HuH-7.5 (cell line): ENCODE results near the gene PHF2.

ENCODE experiments used
- DNase-seq: peaks from one replicate; pipeline ENCODE4 v3.0.0; 2011; ENCODE audit warnings: low spot score

Gene PHF2

DNA sequence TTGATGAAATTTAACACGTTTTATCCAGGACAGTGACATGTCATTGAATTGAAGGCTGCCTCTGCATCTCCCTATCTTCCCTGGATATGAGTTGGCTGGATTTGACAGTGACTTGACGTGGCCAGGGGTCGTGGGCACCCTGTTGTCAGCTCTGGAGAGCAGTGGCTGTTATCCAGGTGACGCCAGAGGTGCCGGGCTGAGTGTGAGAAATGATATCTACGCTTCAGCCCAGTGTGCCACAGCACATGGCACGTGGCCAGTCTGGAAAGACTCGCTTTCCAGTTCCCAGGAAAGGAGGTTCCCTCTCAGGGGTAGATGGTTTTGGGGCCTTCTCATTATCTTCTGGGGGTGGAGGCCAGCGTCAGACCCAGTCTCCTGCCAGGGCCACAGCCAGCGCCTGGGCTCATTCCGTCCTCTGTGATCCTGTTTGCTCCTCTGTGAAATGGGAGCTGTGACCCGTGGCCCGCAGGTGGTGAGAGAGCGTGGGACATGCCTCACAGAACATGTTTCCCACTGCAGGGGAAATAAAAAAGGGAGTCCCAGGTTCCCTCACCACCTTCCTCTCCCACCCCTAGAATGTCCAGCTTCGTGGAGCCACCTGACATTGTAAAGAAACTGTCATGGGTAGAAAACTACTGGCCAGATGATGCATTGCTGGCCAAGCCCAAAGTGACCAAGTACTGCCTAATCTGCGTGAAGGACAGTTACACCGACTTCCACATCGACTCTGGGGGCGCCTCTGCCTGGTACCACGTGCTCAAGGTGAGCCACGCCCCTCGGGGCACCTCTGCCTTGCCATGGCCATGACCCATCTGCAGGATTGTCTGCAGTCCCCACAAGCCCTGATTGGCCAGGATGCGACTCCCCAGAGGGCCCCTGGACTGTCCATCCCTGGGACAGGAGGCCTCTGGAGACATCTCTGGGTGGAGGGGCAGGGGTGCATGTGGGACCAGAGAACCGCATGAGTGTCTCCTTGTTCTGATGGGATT, 76.5 kb downstream of the PHF2 start:
- no peak for DNase-seq

DNA sequence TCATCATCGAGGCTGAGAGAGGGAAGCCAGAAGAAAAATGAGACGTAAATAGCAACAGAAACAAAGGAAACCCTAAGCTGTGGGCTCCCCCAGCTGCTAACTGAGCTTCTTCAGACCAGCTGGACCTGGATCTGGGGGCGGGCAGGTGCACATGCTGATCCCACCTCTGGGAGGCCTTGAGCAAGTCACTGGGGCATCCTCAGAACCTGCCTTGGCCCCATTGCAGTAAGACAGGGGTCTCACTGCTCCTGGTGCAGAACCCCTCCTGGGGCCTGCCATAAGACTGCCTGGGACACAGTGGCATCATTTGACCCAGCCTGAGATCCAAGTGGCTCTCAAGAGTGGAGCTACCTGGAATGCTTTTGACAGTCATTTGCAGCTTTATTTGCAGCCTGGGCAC, 77.4 kb downstream of the PHF2 start:
- DNase-seq = no peak

DNA sequence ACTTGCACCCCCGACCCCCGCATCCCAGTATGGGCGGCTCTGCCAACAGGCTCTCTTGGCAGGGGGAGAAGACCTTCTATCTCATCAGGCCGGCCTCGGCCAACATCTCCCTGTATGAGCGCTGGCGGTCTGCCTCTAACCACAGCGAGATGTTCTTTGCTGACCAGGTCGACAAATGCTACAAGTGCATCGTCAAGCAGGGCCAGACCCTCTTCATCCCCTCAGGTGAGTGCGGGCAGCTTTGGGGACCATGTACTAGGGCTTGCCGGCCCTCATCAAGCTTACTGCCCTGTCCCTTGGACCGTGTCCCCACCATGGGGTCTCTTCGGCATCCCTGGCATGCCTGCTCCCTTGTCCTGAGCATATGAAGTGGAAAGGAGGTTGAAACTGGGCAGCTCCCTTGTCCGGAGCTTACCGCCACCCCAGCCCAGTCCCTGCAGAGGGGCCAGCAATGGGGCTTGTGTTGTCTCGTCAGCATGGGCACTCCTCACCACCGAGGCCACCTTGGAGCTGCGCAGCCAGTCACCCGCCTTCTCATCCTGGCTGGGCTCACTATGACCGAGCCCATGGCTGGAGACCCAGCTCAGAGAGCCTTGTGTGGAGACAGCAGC, 78.1 kb downstream of the PHF2 start:
- DNase-seq = no peak

DNA sequence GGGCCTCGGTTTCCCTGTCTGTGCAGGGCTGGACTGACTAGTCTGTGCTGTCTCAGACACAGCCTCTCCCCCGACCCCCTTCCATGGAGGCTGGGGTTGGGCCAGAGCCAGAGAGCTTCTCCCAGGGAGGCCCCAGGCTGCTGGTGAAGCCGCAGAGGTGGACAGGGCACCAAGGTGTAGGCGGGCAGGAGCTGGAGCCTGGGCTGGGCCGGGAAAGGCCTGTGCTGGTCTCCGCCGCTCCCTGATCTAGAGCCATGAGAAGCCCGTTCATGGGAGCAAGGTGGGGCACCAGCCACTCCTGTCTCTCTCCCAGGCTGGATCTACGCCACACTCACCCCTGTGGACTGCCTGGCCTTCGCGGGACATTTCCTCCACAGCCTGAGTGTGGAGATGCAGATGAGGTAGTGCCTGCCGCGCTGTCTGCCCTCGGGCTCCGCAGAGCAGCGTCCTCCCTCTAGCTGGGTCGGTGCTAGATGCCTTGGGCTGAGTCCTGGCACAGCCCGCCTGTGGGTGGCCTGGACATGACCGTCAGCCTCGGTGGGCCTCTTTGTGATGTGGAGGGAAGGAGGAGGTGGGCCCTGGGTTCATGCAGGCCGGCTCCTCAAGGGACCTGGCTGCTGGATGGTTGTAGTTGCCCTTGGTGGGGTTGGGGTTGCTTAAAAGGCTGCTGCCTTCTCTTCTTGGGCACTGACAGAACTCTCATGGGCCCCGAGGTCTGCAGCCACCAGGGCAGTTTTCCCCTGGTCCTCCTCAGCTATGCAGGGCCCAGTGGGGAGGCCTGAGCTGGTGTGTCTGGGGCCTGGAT, 79.4 kb downstream of the PHF2 start:
- DNase-seq = no peak

DNA sequence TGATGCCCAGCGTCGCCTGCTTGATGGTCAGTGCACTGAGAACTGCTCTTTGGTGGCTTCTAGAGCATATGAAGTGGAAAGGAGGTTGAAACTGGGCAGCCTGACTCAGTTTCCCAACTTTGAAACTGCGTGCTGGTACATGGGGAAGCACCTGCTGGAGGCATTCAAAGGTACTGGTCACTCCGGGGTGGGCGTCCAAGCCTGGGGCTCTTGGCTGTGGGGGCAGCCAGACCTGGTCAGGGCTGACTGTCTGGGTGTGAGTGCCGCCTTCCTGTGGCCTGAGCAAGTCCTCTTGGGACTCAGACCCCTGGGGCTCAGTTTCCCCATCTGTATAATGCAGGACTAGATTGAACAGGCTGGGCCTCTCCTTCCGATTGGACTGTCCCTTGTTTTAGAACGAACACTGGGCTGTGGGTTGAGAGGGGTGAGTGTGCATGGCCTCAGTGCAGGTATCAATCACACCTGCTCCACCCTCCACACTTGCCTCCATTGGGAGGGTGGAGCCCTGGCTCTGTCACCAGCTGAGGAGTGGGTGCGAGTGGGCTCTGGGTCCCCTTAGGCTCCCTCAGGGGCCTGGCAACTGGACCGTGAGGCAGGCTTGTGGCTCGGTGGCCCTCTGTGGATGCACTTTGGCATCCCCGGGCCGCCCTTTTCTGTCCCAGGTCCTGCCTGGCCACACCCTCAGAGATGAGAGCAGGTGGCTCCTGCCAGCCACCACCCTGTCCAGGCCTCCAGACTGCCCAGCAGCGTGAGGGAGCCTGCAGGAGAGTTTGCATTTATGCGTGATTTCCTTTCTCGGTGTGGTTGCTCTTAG, 80.2 kb downstream of the PHF2 start:
- DNase-seq = no peak

DNA sequence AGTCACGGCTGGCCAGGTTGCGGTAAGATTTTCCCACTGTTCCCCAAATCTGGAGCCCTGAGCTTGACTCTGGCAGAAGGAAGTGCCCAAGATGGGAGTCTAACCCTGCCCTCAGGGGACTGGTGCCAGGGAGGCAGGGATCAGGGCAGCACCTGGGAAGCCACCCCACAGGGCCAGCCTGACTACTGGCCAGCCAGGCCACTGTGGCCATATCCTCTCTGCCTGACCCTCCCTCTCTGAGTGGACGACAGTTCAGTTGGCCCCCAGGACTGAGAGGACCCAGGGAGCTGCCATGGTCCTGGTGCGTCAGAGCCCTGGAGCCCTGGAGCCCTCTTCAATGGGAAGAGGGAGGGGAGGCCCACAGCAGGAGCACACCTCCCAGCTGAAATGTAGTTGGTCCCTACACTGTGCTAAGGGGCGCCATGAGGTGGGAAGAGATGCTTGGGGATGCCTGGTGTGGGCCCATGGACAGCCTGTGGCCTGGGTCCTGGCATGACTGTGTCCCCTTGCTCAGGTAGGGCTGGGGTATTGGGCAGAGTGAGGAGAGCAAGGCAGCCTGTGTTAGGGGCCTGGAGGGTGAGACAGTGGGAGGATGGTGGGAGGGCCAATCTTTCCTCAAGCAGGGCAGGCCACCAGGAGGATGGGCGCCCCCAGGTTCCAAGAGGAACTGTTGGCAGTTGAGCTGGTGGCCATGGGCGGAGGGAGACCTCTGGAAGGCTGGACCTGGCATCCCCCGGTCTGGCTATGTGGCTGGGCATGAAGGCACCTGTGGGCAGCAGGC, 81.1 kb downstream of the PHF2 start:
- DNase-seq = no peak

DNA sequence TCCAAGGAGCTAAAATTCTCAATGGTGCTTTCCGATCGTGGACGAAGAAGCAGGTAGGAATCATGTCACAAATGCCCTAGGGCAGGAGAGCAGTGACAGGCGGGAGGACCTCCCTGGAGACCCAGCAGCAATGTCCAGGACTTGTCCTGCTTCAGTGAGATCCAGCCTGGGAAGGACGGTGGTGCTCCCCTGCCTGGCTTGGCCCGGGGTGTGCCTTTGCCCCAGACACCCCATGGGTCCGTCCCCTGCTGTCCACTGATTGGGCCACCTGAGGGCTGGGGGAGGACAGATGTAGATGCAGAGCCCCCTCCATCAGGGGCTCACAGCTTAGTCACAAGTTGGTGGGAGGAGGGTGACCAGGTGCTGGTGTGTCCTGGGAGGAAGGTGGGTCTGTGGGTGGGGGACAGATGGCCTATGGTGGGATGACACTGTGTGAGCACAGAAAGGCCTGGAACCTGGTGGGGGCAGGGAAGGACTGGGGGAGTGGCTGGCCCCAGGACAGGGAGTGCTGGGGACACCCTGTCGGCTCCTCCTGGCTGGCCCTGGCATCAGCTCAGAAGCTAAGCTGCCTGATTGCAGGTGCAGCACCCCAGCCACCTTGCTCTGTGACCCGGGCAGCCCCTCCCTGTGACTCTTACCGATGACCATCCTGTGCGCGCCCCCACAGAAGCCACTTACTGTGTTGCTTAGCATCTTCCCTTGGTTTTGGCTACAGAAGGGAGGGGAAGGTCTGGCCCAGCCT, 82.0 kb downstream of the PHF2 start:
- no peak for DNase-seq

DNA sequence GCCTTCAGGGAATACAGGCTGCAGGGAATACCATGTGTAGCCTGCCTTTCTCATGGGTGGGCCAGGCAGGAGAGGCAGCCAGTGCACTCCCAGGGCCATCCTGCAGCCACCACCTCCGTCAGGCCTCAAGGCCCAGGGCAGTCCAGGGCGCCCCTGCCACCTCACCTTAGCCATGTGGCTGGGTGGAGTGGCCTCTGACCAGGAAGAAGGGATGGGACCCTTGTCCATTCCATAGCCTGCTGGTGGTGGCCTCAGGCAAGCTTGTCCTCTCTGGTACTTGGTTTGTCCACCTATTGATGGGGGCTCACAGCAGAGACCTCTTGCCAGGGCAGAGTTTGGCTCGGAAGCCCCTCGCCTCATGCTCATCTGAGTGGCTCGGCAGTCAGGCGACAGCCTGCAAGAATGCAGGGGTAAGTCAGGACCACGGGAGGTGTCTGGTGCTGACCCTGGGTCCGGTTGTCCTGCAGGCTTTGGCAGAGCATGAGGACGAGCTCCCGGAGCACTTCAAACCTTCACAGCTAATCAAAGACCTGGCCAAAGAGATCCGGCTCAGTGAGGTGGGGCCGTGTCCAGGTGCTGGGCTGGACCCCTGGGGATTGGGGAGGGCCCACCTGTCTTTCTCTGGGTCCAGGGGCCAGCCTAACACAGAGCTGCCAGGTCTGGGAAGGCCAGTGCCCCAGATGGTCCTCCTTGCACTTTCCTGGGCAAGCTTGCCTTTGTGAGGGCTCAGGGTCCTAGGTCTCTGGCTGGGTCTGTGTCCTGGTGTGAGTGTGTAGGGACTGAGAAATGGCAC, 82.9 kb downstream of the PHF2 start:
- DNase-seq = no peak

DNA sequence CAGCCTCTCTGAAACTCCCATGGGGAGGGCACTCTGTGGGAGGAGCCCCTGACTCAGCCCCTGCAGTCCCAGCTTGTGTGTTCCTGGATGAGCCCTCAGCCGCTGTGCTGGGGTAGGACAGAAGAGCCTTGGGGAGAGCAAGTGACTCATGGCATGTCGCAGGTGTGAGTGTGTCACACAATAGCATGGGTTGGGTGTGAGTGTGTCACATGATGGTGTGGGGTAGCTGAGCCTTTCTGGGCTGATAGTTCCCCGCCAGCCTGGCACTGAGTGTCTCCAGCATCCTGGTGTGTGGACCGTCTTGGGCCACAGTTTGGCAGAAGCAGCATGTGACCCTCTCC, 83.4 kb downstream of the PHF2 start:
- DNase-seq = no peak

DNA sequence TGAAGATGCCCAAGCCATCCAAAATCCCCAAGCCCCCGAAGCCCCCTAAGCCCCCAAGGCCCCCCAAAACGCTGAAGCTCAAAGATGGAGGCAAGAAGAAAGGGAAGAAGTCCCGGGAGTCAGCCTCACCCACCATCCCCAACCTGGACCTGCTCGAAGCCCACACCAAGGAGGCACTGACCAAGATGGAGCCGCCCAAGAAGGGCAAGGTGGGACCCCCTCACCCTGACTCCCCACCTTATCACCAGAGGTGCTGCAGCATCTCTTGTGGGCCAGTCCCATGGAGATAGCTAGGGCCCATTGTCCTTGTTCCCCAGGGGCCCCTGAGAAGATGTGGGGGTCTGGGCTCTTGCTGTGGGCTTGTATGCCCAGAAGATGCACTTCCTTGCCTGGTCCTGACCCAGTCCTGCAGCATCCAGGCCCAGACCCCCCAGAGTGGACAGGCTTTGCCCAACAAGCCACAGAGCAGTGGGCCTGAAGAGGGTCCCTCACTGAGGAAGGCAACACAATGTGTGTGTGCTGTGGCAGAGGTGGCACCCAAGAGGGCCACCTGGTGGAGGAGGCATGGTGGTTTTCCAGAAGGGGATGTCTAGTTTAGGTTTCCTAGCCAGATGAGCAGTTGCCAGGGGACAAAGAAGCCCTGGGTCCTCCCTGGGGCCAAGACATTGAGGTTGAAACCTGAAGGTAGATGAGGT, 84.1 kb downstream of the PHF2 start:
- no peak for DNase-seq

DNA sequence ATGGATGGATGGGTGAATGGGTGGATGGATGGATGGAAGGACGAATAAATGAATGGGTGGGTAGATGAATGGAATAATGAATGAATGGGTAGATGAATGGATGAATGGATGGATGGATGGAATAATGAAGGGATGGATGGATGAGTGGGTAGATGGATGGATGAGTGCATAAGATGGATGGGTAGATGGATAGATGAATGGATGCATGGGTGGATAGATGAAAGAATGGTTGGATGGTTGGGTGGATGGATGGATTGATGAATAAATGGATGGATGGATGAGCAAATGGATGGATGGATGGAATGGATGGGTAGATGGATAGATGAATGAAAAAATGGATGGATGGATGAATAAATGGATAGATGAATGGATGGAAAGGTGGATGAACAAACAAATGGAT, 85.2 kb downstream of the PHF2 start:
- no peak for DNase-seq

DNA sequence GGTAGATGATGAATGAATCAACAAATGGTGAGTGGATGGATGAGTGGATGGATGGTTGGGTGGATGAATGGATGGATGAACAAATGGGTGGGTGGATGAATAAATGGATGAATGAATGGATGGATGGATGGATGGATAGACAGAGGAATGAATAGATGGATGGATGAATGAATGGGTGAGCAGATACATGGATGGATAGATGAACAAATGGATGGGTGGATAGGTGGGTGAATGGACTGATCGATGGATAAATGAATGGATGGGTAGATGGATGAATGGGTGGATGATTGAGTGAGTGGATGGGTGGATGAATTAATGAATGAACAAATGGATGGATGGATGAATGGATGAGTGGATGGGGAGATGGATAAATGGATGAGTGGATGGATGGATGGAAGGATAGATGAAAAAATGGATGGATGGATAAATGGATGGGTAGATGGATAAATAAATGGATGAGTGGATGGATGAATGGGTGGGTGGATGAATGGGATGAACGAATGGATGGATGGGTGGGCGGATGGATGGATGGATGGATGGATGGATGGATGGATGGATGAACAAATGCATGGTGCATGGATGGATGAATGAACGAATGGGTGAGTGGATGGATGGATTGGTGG, 85.7 kb downstream of the PHF2 start:
- DNase-seq = no peak

DNA sequence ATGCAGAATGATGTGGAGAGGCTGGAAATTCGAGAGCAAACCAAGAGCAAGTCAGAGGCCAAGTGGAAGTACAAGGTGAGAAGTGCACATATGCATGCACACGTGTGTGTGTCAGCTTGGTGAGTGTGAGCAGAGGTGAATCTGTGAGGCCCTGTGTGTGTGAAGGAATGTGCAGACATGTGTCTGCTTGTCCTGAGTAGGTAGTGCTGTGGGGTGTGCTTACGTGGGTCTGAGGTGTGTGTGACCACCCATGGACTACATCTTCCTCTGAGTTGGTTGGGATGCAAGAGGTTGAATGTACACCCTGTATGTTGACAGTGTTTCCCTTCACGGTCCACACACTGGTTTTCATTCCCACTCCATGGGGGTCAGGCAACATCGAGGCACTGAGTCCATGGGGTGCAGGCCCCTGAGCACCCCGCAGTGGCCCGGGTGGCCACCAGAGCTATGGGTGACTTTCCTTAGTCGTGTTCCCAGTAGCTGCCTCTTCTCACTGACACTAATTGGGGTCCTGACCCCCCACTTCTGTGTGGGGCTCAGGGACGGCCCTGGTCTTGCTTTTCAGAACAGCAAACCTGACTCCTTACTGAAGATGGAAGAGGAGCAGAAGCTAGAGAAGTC, 86.7 kb downstream of the PHF2 start:
- DNase-seq = no peak

DNA sequence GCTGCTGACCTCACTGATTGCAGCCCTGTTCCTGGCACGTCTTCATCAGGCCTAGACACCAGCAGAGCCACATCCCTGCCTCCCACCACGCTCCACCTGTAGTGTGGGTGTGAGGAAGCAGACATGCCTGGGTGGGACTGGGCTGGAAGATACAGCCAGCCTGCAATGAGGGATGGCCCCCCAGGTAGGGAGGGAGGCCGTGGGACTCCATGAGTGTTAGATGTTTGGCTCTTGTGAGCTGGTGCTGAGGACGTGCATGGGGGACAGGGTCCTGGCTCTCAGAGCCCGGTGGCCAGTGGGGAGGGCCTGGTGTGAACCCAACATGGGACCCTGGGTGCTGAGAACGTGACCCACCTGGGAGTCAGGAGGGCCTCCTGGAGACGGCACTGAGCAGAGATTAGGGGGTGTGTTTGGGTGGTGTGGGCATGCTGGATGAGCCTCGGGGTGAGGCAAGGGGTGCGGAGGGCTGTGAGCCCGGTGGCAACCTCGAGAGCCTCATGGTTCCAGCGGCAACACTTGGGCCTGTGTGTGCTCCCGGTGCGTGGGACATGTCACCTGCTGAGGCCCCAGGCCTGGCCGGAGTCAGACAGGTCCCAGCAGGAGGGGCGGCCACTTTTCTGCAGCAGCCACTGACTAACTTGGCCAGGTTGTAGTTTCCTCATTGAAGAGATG, 87.6 kb downstream of the PHF2 start:
- DNase-seq = no peak

DNA sequence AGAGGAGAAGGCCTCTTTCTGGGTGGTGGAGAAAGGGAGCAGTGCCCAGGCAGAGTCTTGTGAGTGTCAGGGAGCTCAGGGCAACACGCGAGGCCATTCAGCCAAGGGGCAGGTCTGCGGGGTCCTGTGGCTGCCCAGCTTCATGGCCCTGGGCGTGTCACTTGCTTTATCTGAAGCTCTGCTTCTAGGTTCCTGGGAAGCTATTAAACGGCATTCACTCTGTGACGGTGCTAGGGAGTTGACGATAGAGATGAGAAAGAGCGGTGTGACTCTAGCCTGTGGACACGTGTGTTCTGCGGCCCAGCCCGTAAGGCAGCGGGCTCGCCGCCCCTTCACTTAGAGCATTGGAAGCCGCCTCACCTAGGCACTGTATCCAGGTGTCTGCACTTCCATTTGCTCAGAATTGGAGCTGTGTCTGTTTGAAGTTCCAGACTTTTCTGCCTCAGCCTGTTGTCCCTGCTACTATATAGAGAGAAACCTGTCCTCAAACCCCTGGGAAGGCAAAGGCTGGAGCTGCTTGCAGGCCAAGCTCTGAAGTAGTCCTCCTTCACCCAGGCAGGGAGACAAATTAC, 88.3 kb downstream of the PHF2 start:
- no peak for DNase-seq

DNA sequence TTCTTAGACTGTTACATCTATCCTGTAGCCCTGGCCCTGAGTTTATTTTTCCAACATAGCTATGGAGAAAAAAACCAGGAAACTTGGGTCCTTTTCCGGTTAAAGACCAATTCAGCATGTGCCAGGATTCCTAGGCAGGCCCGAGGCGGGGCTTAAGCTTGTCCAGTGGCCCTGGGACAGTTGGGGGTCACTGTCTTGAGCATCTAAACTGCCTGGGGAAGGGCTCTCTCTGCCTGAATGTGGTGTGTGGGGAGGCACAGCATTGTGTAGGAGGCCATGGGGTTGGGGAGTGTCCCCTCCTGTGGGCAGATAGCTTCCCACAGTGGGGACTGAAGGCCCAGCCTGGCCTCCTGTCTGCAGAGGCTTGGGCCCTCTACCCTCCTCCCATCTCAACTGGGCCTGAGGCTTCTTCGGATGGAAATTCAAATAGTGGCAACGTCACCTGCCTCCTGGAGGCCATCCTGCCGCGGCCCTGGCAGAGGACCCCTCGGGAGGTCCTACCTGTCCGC, 88.8 kb downstream of the PHF2 start:
- no peak for DNase-seq
